HFFc6 (cell line): ENCODE data around the gene TRIM2. TPM values are rescaled to one million over a fixed set of nuclear protein-coding genes. Genes with fewer than 3 reads are reported as not detected.
A peak's percentile ranks its signal among the peaks of the same experiment; 100 is the strongest.

Experiments
- DNase-seq: peaks from one replicate; pipeline ENCODE4 v3.0.0-alpha.2; 2018
- H3K27ac Mint-ChIP-seq: 2 replicates; pipeline ENCODE4 v1.8.0; 2020; ENCODE audit warnings: mild to moderate bottlenecking, mixed read lengths
- H3K27me3 Mint-ChIP-seq: 2 replicates; pipeline ENCODE4 v1.8.0; 2021; ENCODE audit warnings: mild to moderate bottlenecking, moderate library complexity, mixed read lengths; ENCODE audit not compliant: insufficient read depth
- H3K36me3 Mint-ChIP-seq: 2 replicates; pipeline ENCODE4 v1.8.0; 2021; ENCODE audit warnings: low read depth, mixed read lengths
- H3K4me1 Mint-ChIP-seq: 2 replicates; pipeline ENCODE4 v1.8.0; 2020; ENCODE audit warnings: low read depth, mixed read lengths
- H3K4me3 Mint-ChIP-seq: 2 replicates; pipeline ENCODE4 v1.8.0; 2020; ENCODE audit warnings: mild to moderate bottlenecking, moderate library complexity, mixed read lengths
- H3K9me3 Mint-ChIP-seq: 2 replicates; pipeline ENCODE4 v1.8.0; 2020; ENCODE audit warnings: mild to moderate bottlenecking, mixed read lengths
- CTCF ChIP-seq: fragments of 200-600 bp; sonication (generic); IDR thresholded peaks from 2 replicates; pipeline ENCODE4 v1.5.0; 2021; ENCODE audit warnings: antibody characterized with exemption, mild to moderate bottlenecking
- total RNA-seq, 6 experiments: library from RNA; stranded (reverse); fragmentation: NEBNext Ultra II Directional; extraction: Animal tissue kit (Norgen Biotek cat#: 25700); gene quantifications; 2 replicates in 1 of 6; 3 replicates in 5 of 6; pipeline ENCODE4 v1.2.3, GENCODE V29; 2021

The TRIM2 gene
- total RNA-seq, 6 experiments from 2014 or later, result 32.3 to 39.6 (median 34.9) TPM

GRCh38 chr4:153181293-153181692 lies 22.9 kb upstream of the TRIM2 start:
- H3K4me3 Mint-ChIP-seq, result no peak overlapping the region
- H3K36me3 Mint-ChIP-seq, result no peaks in the 10 kb centered on the region
- H3K9me3 Mint-ChIP-seq, result no peaks in the 10 kb centered on the region
- H3K27ac Mint-ChIP-seq, result 0 out of 2 replicates have a peak overlapping the region, but pooled peaks have one; percentile 5
- TF ChIP-seq CTCF, result no peak
- DNase-seq, result peak; percentile 37
- H3K4me1 Mint-ChIP-seq, result peaks cover 23% of the 10 kb centered on the region
- peaks cover 4% of the 10 kb centered on the region; the same call in 1 of the 2 replicates for H3K27me3 Mint-ChIP-seq

GRCh38 chr4:153181700-153182099 lies 22.5 kb upstream of the TRIM2 start:
- TF ChIP-seq CTCF, result no peak
- DNase-seq, result no peak
- Mint-ChIP-seq H3K4me3 (no peak overlapping the region), H3K4me1 (peaks cover 23% of the 10 kb centered on the region), H3K27me3 (peaks cover 6% of the 10 kb centered on the region), H3K9me3 (no peaks in the 10 kb centered on the region), H3K36me3 (no peaks in the 10 kb centered on the region), H3K27ac (no peak overlapping the region)

GRCh38 chr4:153183146-153183545 lies 21.1 kb upstream of the TRIM2 start:
- H3K4me3 Mint-ChIP-seq, result no peak overlapping the region
- TF ChIP-seq CTCF, result no peak
- H3K27me3 Mint-ChIP-seq, result peaks cover 7% of the 10 kb centered on the region
- no peaks in the 10 kb centered on the region for H3K9me3 Mint-ChIP-seq
- H3K4me1 Mint-ChIP-seq, result peaks cover 19% of the 10 kb centered on the region
- DNase-seq, result no peak
- no peak overlapping the region for H3K27ac Mint-ChIP-seq
- no peaks in the 10 kb centered on the region for H3K36me3 Mint-ChIP-seq

GRCh38 chr4:153185331-153185852 lies 18.9 kb upstream of the TRIM2 start:
- Mint-ChIP-seq H3K27me3 (peaks cover 7% of the 10 kb centered on the region), H3K4me3 (no peak overlapping the region), H3K27ac (no peak overlapping the region), H3K9me3 (no peaks in the 10 kb centered on the region), H3K36me3 (no peaks in the 10 kb centered on the region), H3K4me1 (peaks cover 21% of the 10 kb centered on the region)
- no peak for TF ChIP-seq CTCF
- DNase-seq, result no peak

- no peaks in the 10 kb centered on the region for H3K9me3 Mint-ChIP-seq
- H3K4me3 Mint-ChIP-seq, result no peak overlapping the region
- no peaks in the 10 kb centered on the region for H3K36me3 Mint-ChIP-seq
- no peak for DNase-seq
- peaks cover 7% of the 10 kb centered on the region for H3K27me3 Mint-ChIP-seq
- H3K27ac Mint-ChIP-seq, result no peak overlapping the region
- TF ChIP-seq CTCF, result no peak
- peaks cover 21% of the 10 kb centered on the region for H3K4me1 Mint-ChIP-seq
These were observed 18.1 kb upstream of the TRIM2 start for GRCh38 chr4:153186046-153186728.
